HG02970 (cell line): ENCODE results near the gene DOHH.

ENCODE experiments used
- ATAC-seq: cut with Tn5 transposase; IDR thresholded peaks from one replicate; pipeline ENCODE4 v1.9.1; 2021; ENCODE audit warnings: mild to moderate bottlenecking, moderate library complexity, moderate number of reproducible peaks; ENCODE audit not compliant: unreplicated experiment, low FRiP score

Gene DOHH

GRCh38 chr19:3480383-3481091 is 19.9 kb downstream of the DOHH start, which contains the start of gene SMIM24:
TSS of gene SMIM24 (minus strand) at chr19:3480525. CDS start at chr19:3480463, 62 bp downstream.
- no peak for ATAC-seq

- ATAC-seq, result no peak
Measured at GRCh38 chr19:3479834-3480215, 20.6 kb downstream of the DOHH start.

GRCh38 chr19:3479177-3479833 is 21.2 kb downstream of the DOHH start:
- no peak for ATAC-seq

- ATAC-seq, result no peak
Measured at GRCh38 chr19:3478409-3479176, 21.9 kb downstream of the DOHH start.

- no peak for ATAC-seq
Measured at GRCh38 chr19:3477951-3478350, 22.5 kb downstream of the DOHH start.

- no peak for ATAC-seq
Measured at GRCh38 chr19:3477506-3477905, 23.0 kb downstream of the DOHH start.

GRCh38 chr19:3476830-3477229 is 23.6 kb downstream of the DOHH start:
- ATAC-seq, result no peak

- no peak for ATAC-seq
Measured at GRCh38 chr19:3475449-3475848, 25.0 kb downstream of the DOHH start.

GRCh38 chr19:3474614-3475013 is 25.9 kb downstream of the DOHH start:
- ATAC-seq, result no peak

GRCh38 chr19:3474010-3474409 is 26.5 kb downstream of the DOHH start:
- ATAC-seq, result no peak

- no peak for ATAC-seq
Measured at GRCh38 chr19:3471954-3472655, 28.4 kb downstream of the DOHH start.

GRCh38 chr19:3470500-3471128 is 29.9 kb downstream of the DOHH start:
- no peak for ATAC-seq

- ATAC-seq, result no peak
Measured at GRCh38 chr19:3469638-3470499, 30.6 kb downstream of the DOHH start.

- ATAC-seq, result no peak
Measured at GRCh38 chr19:3468211-3468610, 32.3 kb downstream of the DOHH start.

GRCh38 chr19:3467437-3468198 is 32.9 kb downstream of the DOHH start:
- ATAC-seq, result no peak

- no peak for ATAC-seq
Measured at GRCh38 chr19:3466635-3467034, 33.8 kb downstream of the DOHH start.

GRCh38 chr19:3465552-3465951 is 34.9 kb downstream of the DOHH start:
- no peak for ATAC-seq

GRCh38 chr19:3464587-3465235 is 35.8 kb downstream of the DOHH start:
- ATAC-seq, result no peak
